Tibial nerve (tissue), 4 donors: Measurements from ENCODE around the gene C2orf81. TPM values are rescaled to one million over a fixed set of nuclear protein-coding genes. Genes with fewer than 3 reads are reported as not detected.
A peak's percentile ranks its signal among the peaks of the same experiment; 100 is the strongest.
"Not testable (repeated sequence)": the region's sequence is repeated elsewhere in the genome, so short reads cannot be mapped to it uniquely, and the experiment has no call there.

ENCODE experiments used
- DNase-seq, 2 donors: peaks; one replicate each; pipeline ENCODE4 v3.0.0-alpha.2; 2019; ENCODE audit warnings: low spot score in 2 of 2
- H3K27ac ChIP-seq, 4 donors: fragments of 200-600 bp; sonication (generic) in 3 of 4; one replicate each; pipeline ENCODE4 v1.5.1; 2017 to 2019; ENCODE audit warnings: mild to moderate bottlenecking in 1 of 4
- H3K27me3 ChIP-seq, 2 donors: fragments of 200-600 bp; sonication (generic) in 1 of 2; one replicate each; pipeline versions ENCODE4 v1.5.1 to v1.6.0; 2017 to 2019
- H3K36me3 ChIP-seq, 3 donors: fragments of 200-600 bp; sonication (generic); one replicate each; pipeline ENCODE4 v1.5.1; 2018 to 2019
- H3K4me1 ChIP-seq, 4 donors: fragments of 200-600 bp; sonication (generic) in 3 of 4; one replicate each; pipeline ENCODE4 v1.5.1; 2017 to 2019
- H3K4me3 ChIP-seq, 4 donors: fragments of 200-600 bp; sonication (generic) in 3 of 4; one replicate each; pipeline ENCODE4 v1.5.1; 2017 to 2019; ENCODE audit warnings: mild to moderate bottlenecking in 1 of 4, moderate library complexity in 1 of 4
- H3K9me3 ChIP-seq, 4 donors: fragments of 200-600 bp; sonication (generic) in 3 of 4; one replicate each; pipeline ENCODE4 v1.5.1; 2017 to 2019
- EP300 ChIP-seq, 2 donors: sonication (generic); formaldehyde crosslinking; IDR thresholded peaks; one replicate each; pipeline ENCODE4 v1.6.1; 2017; ENCODE audit warnings: antibody characterized with exemption in 2 of 2, mild to moderate bottlenecking in 1 of 2
- POLR2A ChIP-seq, 2 donors: fragments of 450-650 bp; IDR thresholded peaks; one replicate each; pipeline ENCODE4 v1.6.1; 2017; ENCODE audit warnings: antibody characterized with exemption in 2 of 2, mild to moderate bottlenecking in 2 of 2, moderate library complexity in 2 of 2
- WGBS, 2 donors: methylation state at CpG; one replicate each; pipeline ENCODE4 v1.1.5; 2018; 5-methylcytosine and 5-hydroxymethylcytosine counted together
- total RNA-seq, 4 donors: library from RNA; depleted of rRNA; stranded (reverse); fragments of >200 nt; gene quantifications; one replicate each; pipeline ENCODE4 v1.1.0, GENCODE V29; 2016
- TF ChIP-seq, protein P1 (sequence below), 5 experiments: fragments of 200-600 bp in 3 of 5; fragments of 450-650 bp in 2 of 5; sonication (generic) in 3 of 5; IDR thresholded peaks; one replicate each; pipeline ENCODE4 v1.5.1; 2016 to 2019; ENCODE audit warnings: antibody characterized with exemption in 5 of 5, mild to moderate bottlenecking in 3 of 5, moderate library complexity in 2 of 5

The C2orf81 gene
- total RNA-seq, 4 donors from 2014 or later, result 4.5 to 14.4 (median 5.3) TPM

DNA sequence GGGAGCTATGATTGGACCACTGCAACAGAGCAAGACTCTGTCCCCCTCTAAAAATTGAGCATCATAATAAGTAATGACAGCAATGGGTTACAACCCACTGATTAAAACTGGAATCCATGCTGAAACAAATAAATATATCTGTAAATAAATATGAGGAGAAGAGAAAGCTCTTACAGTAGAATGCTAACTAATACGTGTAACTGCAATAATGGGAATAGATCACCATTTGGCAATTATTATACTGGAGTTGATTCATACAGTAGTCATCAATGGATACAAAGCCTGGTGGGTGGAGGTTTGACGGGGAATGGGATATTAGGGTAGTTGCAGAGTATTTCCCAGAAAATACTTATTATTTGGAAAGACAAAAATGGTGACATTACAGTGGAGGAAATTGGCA lies 27.4 kb upstream of the C2orf81 start:
- 42% methylated on average over 2 of the region's 2 CpGs for WGBS, 2 donors
- no peak overlapping the region for H3K4me3 ChIP-seq
- no peaks in the 10 kb centered on the region for H3K27me3 ChIP-seq
- H3K4me1 ChIP-seq, result peaks cover 0 to 10% (median 0%) of the 10 kb centered on the region in 4 donors
- H3K36me3 ChIP-seq, result no peaks in the 10 kb centered on the region
- DNase-seq, result no peak
- H3K9me3 ChIP-seq, result no peaks in the 10 kb centered on the region
- TF ChIP-seq EP300 (IDR thresholded peaks at IDR 0.05) (no peak), POLR2A (IDR thresholded peaks at IDR 0.05) (no peak)
- TF ChIP-seq, protein P1, sequence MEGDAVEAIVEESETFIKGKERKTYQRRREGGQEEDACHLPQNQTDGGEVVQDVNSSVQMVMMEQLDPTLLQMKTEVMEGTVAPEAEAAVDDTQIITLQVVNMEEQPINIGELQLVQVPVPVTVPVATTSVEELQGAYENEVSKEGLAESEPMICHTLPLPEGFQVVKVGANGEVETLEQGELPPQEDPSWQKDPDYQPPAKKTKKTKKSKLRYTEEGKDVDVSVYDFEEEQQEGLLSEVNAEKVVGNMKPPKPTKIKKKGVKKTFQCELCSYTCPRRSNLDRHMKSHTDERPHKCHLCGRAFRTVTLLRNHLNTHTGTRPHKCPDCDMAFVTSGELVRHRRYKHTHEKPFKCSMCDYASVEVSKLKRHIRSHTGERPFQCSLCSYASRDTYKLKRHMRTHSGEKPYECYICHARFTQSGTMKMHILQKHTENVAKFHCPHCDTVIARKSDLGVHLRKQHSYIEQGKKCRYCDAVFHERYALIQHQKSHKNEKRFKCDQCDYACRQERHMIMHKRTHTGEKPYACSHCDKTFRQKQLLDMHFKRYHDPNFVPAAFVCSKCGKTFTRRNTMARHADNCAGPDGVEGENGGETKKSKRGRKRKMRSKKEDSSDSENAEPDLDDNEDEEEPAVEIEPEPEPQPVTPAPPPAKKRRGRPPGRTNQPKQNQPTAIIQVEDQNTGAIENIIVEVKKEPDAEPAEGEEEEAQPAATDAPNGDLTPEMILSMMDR (IDR thresholded peaks at IDR 0.05), result no peak
- no peak overlapping the region for H3K27ac ChIP-seq

DNA sequence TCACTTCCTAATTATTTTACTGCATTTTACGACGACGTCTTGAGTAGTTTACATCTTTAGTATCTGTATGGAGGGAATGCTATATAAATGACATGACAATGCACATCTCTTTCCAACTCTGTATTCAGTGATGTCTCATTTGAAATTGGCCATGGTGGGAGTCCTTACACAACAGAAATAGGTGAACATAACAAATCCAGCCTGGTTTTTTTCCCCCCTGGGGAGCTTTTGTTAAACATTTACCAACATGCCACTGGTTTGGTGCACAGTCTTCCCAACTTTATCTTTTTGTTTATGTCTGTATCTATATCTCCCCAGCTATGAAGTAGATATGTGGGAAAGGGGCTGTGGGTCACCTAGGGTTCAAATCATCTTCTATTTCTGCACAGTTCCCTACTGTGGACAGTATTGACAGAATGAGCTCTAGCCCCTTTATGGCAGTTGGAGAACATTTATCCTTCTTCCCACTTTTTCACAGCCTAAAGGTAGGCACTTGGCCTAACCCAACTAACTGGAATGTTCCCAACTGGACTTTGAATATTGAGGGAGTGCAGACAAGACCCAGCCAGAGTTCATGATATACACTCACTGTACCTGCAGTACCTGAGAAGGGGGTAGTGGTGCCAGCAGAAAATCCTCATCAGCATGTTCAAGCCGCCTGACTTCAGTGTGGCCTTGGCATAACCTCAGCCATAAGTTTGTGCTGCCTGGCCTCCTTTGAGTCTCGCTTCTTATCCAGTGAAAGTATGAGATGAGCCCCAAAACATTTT lies 26.0 kb upstream of the C2orf81 start:
- Histone ChIP-seq H3K4me1 (peaks cover 0 to 14% (median 0%) of the 10 kb centered on the region in 4 donors), H3K27ac (no peak overlapping the region), H3K9me3 (no peaks in the 10 kb centered on the region), H3K27me3 (no peaks in the 10 kb centered on the region), H3K36me3 (no peaks in the 10 kb centered on the region), H3K4me3 (no peak overlapping the region)
- WGBS, 2 donors, result 89 to 92% methylated on average over 5 of the region's 5 CpGs
- TF ChIP-seq EP300 (IDR thresholded peaks at IDR 0.05) (no peak), POLR2A (IDR thresholded peaks at IDR 0.05) (no peak)
- TF ChIP-seq, protein P1 (IDR thresholded peaks at IDR 0.05), result no peak
- DNase-seq, result no peak

DNA sequence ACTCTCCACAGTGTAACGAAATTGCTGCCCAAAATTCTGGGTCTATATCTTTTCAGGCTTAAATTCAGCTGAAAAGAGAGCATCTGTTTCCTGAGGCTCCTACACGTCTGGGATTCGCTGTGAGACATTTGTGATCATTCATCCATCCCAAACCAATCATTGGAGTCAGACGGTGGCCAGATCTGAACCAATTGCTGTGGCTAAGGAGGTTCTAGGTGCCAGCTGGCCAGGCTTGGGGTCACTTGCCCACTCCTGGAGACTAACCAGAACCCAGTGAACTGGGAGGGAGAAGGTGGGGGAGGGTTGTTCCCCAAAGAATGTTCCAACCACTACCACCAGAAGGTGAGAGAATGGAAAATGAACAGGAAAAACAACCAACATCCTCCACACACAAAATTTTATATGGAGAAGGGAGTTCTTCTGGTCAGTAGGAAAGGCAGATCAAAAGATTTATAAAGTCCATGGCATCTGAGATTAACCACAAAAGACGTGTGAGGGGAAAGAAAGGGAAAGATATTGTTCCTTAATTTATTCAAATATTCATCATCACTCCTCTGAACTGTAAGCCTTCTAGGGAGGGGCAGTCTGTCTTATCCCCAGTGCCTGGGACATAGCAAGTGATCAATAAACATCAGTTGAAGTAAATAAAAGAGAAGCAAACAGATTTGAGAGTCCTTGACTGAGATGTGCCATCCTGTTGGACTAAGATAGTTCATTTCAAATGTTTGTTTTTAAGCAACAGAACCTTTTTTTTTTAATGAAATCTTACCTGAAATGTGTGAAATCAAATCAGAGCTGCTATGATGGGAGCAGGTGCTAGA lies 23.3 kb upstream of the C2orf81 start:
- H3K9me3 ChIP-seq, result no peaks in the 10 kb centered on the region
- no peak overlapping the region for H3K4me3 ChIP-seq
- no peaks in the 10 kb centered on the region for H3K27me3 ChIP-seq
- TF ChIP-seq EP300 (IDR thresholded peaks at IDR 0.05), result no peak
- TF ChIP-seq, protein P1 (IDR thresholded peaks at IDR 0.05), result no peak
- TF ChIP-seq POLR2A (IDR thresholded peaks at IDR 0.05), result no peak
- whole genome bisulfite sequencing, 2 donors, result 27 to 30% methylated on average over 5 of the region's 5 CpGs
- no peak for DNase-seq
- H3K4me1 ChIP-seq, result peaks cover 0 to 41% (median 4%) of the 10 kb centered on the region in 4 donors
- H3K27ac ChIP-seq, result peak overlapping the region in 2 of 4 donors; percentile 36 to 51
- H3K36me3 ChIP-seq, result no peaks in the 10 kb centered on the region

DNA sequence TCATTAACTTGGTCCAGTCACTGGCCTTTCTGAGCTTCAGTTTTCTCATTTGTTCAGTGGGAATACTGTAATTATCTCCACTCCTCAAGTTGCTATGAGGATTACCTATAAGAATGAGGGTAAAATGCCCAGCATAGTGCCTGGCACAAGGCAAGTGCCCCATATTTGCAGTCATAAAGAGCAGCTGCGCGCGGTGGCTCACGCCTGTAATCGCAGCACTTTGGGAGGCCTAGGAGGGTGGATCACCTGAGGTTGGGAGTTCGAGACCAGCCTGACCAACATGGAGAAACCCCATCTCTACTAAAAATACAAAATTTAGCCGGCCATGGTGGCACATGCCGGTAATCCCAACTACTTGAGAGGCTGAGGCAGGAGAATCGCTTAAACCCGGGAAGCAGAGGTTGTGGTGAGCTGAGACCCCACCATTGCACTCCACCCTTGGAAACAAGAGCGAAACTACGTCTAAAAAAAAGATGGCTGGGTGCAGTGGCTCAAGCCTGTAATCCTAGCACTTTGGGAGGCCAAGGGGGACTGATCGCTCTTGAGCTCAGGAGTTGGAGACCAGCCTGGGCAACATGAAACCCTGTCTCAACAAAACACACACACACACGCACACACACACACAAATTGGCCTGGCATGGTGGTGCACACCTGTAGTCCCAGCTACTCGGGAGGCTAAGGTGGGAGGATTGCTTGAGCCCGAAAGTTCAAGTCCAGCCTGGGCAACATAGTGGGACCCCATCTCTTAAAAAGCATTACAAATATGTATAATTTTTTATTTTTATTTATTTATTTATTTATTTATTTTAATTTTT lies 21.3 kb upstream of the C2orf81 start:
- not testable (repeated sequence) for DNase-seq
- 94 to 95% methylated on average over 16 of the region's 16 CpGs for WGBS, 2 donors

More for the DNA sequence above, 21.3 kb upstream of the C2orf81 start:
- peak overlapping the region in 2 of 4 donors; percentile 55 to 66 for H3K4me3 ChIP-seq
- peaks cover 0 to 62% (median 11%) of the 10 kb centered on the region in 4 donors for H3K4me1 ChIP-seq
- peak overlapping the region in 3 of 4 donors; percentile 85 to 94 (median 88) for H3K27ac ChIP-seq
- H3K9me3 ChIP-seq, H3K36me3 ChIP-seq, H3K27me3 ChIP-seq: not testable (repeated sequence)
